ENCODE measurements around the gene ZNF831.

ZNF831 gene

DNA sequence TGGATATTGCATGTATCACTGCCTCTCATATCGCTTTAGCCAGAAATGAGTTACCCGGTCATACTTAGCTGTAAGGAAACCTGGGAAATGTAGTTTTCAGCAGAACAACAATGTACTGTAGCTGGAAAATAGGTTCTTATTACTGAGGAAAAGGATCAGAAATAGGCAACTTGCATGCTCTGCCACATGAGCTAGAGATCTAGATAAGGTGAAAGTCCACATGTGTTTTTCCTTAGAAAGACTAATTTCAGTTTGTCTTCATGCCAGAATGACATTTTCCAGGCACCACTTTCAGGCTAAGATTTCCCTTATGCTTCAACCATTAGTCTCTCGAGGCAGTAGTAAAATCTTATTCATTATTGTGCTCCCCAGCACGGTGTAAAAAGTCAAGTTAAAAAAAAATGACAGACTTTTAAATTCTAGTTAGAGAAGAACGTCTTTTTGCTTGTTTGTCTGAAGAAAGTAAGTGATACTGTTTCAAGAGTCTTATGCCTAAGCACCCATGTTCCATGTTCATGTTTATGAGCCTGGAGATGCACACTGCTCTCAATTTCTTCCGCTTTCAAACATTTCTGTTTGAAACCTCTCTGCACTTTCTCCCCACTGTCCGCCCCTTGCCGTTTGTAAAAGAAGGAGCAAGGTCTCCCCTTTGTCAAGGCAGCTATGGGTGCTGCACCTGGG is 67.6 kb downstream of the ZNF831 start:
- Histone ChIP-seq H3K4me2 (ENCODE audit: insufficient read depth, low read length) (no peak overlapping the region), H3K4me1 (ENCODE audit: insufficient read depth, low read length) (no peaks in the 10 kb centered on the region), H4K20me1 (ENCODE audit: insufficient read depth, low read length) (peaks cover 3% of the 10 kb centered on the region; the same call in 1 of the 2 replicates), H3K36me3 (ENCODE audit: insufficient read depth, low read length) (no peaks in the 10 kb centered on the region), H2AFZ (ENCODE audit: low read depth, low read length) (no peak overlapping the region), H3K9me3 (ENCODE audit: insufficient read depth, low read length, severe bottlenecking) (no peaks in the 10 kb centered on the region), H3K27me3 (ENCODE audit: insufficient read depth, low read length, poor library complexity) (peaks cover 29% of the 10 kb centered on the region), H3K4me3 (ENCODE audit: low read depth in 1 of 2, low read length in 2 of 2) (no peak overlapping the region), H3K9ac (ENCODE audit: low read depth, low read length) (no peak overlapping the region), H3K27ac (ENCODE audit: low read length) (no peak overlapping the region), H3K79me2 (ENCODE audit: insufficient read depth, low read length) (no peaks in the 10 kb centered on the region)
- ATAC-seq (ENCODE audit: insufficient read depth, low read depth): no peak
- no peak for DNase-seq
- TF ChIP-seq, protein P1, sequence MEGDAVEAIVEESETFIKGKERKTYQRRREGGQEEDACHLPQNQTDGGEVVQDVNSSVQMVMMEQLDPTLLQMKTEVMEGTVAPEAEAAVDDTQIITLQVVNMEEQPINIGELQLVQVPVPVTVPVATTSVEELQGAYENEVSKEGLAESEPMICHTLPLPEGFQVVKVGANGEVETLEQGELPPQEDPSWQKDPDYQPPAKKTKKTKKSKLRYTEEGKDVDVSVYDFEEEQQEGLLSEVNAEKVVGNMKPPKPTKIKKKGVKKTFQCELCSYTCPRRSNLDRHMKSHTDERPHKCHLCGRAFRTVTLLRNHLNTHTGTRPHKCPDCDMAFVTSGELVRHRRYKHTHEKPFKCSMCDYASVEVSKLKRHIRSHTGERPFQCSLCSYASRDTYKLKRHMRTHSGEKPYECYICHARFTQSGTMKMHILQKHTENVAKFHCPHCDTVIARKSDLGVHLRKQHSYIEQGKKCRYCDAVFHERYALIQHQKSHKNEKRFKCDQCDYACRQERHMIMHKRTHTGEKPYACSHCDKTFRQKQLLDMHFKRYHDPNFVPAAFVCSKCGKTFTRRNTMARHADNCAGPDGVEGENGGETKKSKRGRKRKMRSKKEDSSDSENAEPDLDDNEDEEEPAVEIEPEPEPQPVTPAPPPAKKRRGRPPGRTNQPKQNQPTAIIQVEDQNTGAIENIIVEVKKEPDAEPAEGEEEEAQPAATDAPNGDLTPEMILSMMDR (IDR thresholded peaks at IDR 0.05; ENCODE audit: borderline replicate concordance, extremely low read depth, low read length, poor library complexity, severe bottlenecking): no peak
- TF ChIP-seq EZH2 (IDR thresholded peaks at IDR 0.05; ENCODE audit: borderline replicate concordance, low read depth, low read length, severe bottlenecking): no peak

DNA sequence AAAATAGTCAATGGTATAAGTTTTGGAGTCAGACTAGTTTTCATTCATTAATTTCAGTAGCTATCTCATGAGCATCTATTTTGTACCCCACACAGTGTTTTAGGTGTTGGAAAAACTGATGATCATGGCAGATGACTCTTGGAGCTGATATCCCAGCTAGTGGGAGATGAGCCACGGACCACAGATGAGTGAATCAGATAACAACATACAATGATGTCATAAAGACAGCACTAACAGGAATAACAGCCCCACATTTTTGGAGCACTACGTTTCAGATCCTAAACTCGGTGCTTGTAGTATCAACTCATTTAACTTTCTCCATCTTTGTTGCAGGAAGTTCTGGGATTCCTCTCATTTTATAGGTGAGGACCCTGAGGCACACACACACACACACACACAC is 69.0 kb downstream of the ZNF831 start:
- no peak for ATAC-seq (ENCODE audit: insufficient read depth, low read depth)
- Histone ChIP-seq H2AFZ (ENCODE audit: low read depth, low read length) (no peak overlapping the region), H3K27me3 (ENCODE audit: insufficient read depth, low read length, poor library complexity) (peaks cover 25% of the 10 kb centered on the region), H3K4me3 (ENCODE audit: low read depth in 1 of 2, low read length in 2 of 2) (no peak overlapping the region), H3K79me2 (ENCODE audit: insufficient read depth, low read length) (no peaks in the 10 kb centered on the region), H3K4me2 (ENCODE audit: insufficient read depth, low read length) (no peak overlapping the region), H3K9ac (ENCODE audit: low read depth, low read length) (no peak overlapping the region), H3K36me3 (ENCODE audit: insufficient read depth, low read length) (no peaks in the 10 kb centered on the region), H3K9me3 (ENCODE audit: insufficient read depth, low read length, severe bottlenecking) (no peaks in the 10 kb centered on the region), H3K4me1 (ENCODE audit: insufficient read depth, low read length) (no peaks in the 10 kb centered on the region), H3K27ac (ENCODE audit: low read length) (no peak overlapping the region), H4K20me1 (ENCODE audit: insufficient read depth, low read length) (peaks cover 3% of the 10 kb centered on the region; the same call in 1 of the 2 replicates)
- DNase-seq: no peak
- TF ChIP-seq EZH2 (IDR thresholded peaks at IDR 0.05; ENCODE audit: borderline replicate concordance, low read depth, low read length, severe bottlenecking): no peak
- TF ChIP-seq, protein P1 (IDR thresholded peaks at IDR 0.05; ENCODE audit: borderline replicate concordance, extremely low read depth, low read length, poor library complexity, severe bottlenecking): no peak

- H3K4me3 ChIP-seq (ENCODE audit: low read depth in 1 of 2, low read length in 2 of 2): no peak overlapping the region
- H3K27ac ChIP-seq (ENCODE audit: low read length): no peak overlapping the region
- no peak overlapping the region for H3K4me2 ChIP-seq (ENCODE audit: insufficient read depth, low read length)
- no peaks in the 10 kb centered on the region for H3K4me1 ChIP-seq (ENCODE audit: insufficient read depth, low read length)
- no peaks in the 10 kb centered on the region for H3K79me2 ChIP-seq (ENCODE audit: insufficient read depth, low read length)
- TF ChIP-seq, protein P1 (IDR thresholded peaks at IDR 0.05; ENCODE audit: borderline replicate concordance, extremely low read depth, low read length, poor library complexity, severe bottlenecking): no peak
- TF ChIP-seq EZH2 (IDR thresholded peaks at IDR 0.05; ENCODE audit: borderline replicate concordance, low read depth, low read length, severe bottlenecking): no peak
- H3K27me3 ChIP-seq (ENCODE audit: insufficient read depth, low read length, poor library complexity): peaks cover 32% of the 10 kb centered on the region
- ATAC-seq (ENCODE audit: insufficient read depth, low read depth) (no peak), DNase-seq (no peak)
- H4K20me1 ChIP-seq (ENCODE audit: insufficient read depth, low read length): peaks cover 3% of the 10 kb centered on the region; the same call in 1 of the 2 replicates
- no peaks in the 10 kb centered on the region for H3K36me3 ChIP-seq (ENCODE audit: insufficient read depth, low read length)
- no peaks in the 10 kb centered on the region for H3K9me3 ChIP-seq (ENCODE audit: insufficient read depth, low read length, severe bottlenecking)
- no peak overlapping the region for H2AFZ ChIP-seq (ENCODE audit: low read depth, low read length)
- H3K9ac ChIP-seq (ENCODE audit: low read depth, low read length): no peak overlapping the region
Observed at GRCh38 chr20:59235226-59235625, 71.6 kb downstream of the ZNF831 start.
